Measurements from ENCODE around the gene ZNF862.
"Not testable (repeated sequence)": the region's sequence is repeated elsewhere in the genome, so short reads cannot be mapped to it uniquely, and the experiment has no call there.

The ZNF862 gene

GRCh38 chr7:149883048-149883438, 44.9 kb downstream of the ZNF862 start:
- DNase-seq, result no peak

GRCh38 chr7:149883452-149883861, 45.3 kb downstream of the ZNF862 start:
- no peak for DNase-seq

DNA sequence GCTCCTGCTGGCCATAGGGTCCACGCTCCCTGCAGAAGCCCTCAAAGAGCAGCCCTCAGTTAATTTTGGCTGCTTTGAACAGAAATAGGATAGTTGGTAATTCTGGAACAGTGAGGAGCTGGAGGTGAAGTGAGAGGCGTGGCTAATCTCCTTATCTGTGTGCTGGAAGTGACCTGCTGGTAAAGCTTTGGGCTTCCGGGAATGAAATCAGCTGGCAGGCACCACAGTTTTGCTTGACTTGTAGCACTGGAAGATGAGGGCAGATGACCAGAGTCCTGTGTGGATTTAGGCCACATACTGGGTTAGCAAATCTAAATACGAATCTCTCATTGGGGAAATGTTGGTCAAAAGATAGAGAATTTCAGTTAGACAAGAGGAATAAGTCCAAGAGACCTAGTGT, 45.8 kb downstream of the ZNF862 start:
- no peak for DNase-seq

GRCh38 chr7:149884541-149884940, 46.4 kb downstream of the ZNF862 start:
- DNase-seq, result no peak

DNA sequence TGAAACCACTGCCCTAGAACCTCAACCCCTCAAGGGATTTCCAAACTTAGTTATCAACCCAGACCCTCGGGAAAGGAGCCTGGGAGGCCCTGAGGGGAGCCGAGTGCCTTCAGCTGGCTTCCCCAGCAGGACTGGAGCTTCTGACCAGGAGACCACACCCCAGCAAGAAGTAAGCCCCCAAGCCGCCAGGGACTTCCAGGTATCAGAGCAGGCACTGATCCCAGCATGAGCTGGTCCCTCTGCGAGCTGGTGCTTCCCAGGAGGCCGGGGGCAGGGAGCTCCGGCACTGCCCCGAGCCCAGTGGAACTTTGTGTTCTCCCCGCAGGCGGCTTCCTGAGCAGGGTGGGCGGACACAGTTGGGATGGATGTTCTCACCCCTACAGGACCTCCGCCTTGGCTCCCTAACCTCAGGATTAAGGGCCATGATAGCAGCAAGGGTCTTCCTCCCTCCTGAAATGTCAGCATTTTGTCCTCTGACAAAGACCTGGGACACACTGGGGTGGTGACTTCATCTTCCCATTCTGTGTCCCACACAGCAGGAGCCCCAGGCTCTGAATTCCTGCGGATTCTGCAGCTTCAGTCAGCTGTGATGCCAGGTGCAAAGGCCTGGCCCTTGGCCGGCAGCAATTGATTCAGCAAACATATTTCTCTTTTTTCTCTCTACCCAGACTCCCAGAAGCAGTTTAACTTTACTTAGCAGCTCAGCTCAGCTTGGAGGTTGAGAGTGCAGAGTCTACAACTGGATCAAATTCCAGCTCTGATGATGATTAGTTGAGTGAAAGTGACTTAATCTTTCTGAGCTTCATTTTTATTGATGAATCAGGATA, 47.2 kb downstream of the ZNF862 start:
- DNase-seq, result no peak

DNA sequence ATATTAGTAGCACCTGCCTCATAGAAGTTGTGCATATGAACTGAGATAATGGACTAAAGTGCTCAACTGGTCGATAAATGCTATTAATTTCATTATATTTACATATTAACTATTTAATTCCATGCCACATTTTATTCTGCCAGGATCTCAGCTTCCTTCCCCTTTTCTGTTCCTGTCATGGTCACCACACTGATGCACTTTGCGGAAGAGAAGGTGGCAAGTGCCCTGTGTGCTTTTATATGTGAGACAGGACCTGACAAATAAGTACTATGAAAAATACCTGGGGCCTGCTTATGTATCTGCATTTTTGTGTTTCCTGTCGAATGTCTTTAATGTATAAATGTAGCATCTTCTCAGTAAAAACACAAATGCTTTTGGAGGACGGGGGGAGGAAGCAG, 47.8 kb downstream of the ZNF862 start:
- no peak for DNase-seq

GRCh38 chr7:149887311-149887710, 49.1 kb downstream of the ZNF862 start:
- DNase-seq, result no peak

- DNase-seq, result not testable (repeated sequence)
Observed at GRCh38 chr7:149890715-149891114, 52.5 kb downstream of the ZNF862 start.

- DNase-seq, result not testable (repeated sequence)
Observed at GRCh38 chr7:149894957-149895356, 56.8 kb downstream of the ZNF862 start.

DNA sequence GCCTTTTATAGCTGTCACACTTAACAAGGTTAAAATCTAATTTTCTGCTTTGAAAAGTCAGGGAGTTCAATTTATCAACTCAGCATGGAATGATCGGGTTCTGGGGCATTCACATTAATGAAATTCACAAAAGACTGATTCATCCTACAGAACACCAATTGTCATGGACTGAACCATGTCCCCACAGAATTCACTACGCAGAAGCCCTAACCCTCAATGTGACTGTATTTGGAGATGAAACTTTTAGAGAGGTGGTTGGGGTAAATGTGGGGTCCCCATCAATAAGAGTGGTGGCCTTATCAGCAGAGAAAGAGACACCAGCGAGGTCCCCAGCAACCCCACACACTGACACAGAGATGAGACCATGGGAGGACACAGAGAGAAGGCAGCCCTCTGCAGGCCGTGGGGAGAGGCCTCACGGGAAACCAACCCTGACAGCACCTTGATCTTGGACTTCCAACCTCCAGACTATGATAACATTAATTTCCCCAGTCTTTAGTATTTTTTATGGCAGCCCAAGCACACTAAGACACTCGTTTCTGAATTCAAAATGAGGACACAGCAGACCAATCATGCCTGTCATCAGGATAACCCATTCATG, 69.7 kb downstream of the ZNF862 start:
- DNase-seq, result not testable (repeated sequence)

- not testable (repeated sequence) for DNase-seq
Observed at GRCh38 chr7:149910219-149910618, 72.0 kb downstream of the ZNF862 start.

DNA sequence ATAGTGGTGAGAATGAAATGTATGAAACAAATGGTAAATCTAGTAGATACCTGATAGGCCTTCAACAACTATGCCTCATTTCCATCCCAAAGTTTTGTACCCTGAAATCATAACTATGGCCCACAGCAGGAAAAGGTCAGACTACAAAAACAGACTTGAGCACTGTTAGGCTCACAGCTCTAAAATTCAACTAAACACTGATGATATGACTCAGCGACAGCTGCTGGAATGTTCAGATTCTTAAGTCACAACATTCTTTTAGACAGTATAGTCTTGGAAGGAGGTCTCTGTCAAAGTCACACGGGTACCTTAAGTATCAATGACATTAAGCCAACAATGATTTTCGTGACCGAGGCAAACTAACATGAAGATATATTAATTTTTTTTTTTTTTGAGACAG, 74.0 kb downstream of the ZNF862 start:
- DNase-seq, result peak; percentile 1
